ENCODE results near the gene BDKRB1.
A peak's percentile ranks its signal among the peaks of the same experiment; 100 is the strongest.
"Not testable (repeated sequence)": the region's sequence is repeated elsewhere in the genome, so short reads cannot be mapped to it uniquely, and the experiment has no call there.

BDKRB1 gene

GRCh38 chr14:96233661-96234060, 22.3 kb upstream of the BDKRB1 start:
- no peak for DNase-seq

DNA sequence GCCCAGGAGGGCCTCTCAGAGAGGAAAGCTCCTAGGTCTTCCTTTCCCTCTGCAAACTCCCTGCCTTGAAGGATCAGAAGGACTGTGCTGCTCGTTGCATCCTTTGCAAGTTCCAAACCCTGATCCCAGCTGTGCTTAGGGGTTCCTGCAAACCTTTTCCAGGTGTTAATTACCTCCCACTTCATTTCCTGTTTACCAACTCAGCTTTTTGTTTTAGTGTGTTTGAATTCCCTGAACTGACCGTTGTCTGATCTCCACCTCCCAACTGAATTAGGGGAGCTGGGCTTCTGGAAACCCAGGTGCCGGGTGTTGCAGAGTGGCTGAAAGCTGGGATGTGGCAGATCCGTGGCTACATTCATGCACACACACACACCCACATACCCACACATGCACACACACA, 20.6 kb upstream of the BDKRB1 start:
- DNase-seq: no peak

GRCh38 chr14:96237641-96238040, 18.4 kb upstream of the BDKRB1 start:
- no peak for DNase-seq

DNA sequence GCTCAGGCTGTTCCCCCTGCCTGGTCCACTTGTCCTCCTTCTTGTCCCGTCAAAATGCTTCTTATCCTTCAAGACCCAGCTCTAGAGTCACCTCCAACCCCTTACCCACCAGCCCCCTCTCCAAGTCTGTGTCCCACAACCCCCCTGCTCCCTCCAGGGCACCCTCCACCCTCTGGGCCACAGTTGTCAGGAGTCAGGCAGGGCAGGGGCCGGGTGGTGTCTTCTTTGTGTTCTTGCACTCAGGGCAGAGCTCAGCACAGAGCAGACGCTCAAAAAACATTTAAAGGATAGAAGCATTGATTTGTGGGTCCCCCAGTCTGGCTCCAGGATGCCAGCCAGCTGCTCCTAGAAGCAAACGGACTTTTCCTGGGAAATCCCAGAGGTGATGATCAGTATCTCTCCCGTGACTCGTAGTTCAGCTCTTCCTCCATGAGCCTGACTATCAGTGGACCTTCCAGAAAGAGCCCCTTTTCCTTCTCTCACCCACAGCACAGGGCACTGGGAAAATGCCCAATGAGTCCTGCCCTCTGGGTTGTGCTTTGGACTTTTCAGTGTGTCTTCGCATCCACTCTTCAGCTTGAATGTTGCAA, 17.2 kb upstream of the BDKRB1 start:
- DNase-seq: no peak

GRCh38 chr14:96239711-96240141, 16.3 kb upstream of the BDKRB1 start:
- DNase-seq: no peak

GRCh38 chr14:96240641-96241040, 15.4 kb upstream of the BDKRB1 start:
- DNase-seq: no peak

DNA sequence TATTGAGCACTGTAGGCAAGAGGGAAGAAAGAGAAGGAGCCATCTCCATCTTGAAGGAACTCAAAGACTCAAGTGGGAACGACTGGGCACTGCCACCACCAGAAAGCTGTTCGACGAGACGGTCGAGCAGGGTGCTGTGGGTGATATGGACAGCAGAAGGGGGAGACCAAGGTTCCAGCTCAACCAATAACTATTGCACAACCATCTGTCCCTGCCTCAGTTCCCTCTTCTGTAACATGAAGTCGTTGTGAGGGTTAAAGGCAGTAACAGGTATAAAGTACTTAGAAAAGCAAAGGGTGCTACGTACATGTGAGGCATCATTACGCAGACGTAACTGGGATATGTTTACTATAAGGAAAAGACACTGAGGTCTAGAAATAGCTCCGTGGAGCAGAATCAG, 13.9 kb upstream of the BDKRB1 start:
- no peak for DNase-seq

DNA sequence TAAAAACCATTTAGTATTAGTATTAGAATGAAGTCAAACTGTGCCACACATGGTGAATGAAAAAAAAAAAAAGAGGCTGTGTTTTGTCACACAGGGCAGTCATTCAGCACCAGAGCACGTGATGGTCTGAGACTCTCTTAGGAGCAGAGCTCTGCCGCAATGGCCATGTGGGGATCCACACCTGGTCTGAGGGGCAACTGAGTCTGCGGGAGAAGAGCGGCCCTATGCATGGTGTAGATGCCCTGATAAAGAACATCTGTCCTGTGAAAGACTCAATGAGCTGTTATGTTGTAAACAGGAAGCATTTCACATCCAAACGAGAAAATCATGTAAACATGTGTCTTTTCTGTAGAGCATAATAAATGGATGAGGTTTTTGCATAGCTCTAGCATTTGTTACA, 12.2 kb upstream of the BDKRB1 start:
- peak in 10 of 51 donors; percentile 2 to 32 (median 8) for DNase-seq

DNA sequence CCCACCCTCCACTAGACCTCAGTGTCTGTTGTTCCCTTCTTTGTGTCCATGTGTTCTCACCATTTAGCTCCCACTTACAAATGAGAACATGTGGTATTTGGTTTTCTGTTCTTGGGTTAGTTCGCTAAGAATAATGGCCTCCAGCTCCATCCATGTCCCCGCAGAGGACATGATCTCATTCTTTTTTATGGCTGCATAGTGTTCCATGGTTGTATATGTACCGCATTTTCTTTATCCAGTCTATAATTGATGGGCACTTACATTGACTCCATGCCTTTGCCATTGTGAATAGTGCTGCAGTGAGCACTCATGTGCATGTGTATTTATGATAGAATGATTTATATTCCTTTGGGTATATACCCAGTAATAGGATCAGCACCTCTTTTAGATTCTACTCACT, 10.9 kb upstream of the BDKRB1 start:
- not testable (repeated sequence) for DNase-seq

GRCh38 chr14:96245710-96246538, 10.1 kb upstream of the BDKRB1 start:
- no peak for DNase-seq

- DNase-seq: no peak
Measured at GRCh38 chr14:96246539-96246847, 9.5 kb upstream of the BDKRB1 start.

- no peak for DNase-seq
Measured at GRCh38 chr14:96247031-96247430, 9.0 kb upstream of the BDKRB1 start.

DNA sequence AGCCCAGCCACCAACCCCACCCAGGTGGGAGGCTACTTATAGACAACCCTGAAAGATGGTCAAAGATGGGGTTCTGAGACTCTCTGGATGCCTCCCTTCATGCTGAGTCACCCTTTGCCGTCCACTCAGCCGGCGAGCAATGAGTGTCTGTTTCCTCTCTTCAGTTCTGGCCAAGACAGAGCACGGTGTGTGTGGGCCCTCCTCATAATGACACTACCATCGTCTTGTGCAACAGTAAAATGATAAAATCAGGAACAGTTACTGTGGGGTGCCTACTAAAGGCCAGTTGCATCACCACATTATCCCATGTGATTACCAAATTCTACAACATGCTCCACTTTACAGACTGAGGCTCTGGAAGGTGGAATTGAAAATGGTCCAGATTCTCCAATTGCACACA, 7.0 kb upstream of the BDKRB1 start:
- DNase-seq: no peak

DNA sequence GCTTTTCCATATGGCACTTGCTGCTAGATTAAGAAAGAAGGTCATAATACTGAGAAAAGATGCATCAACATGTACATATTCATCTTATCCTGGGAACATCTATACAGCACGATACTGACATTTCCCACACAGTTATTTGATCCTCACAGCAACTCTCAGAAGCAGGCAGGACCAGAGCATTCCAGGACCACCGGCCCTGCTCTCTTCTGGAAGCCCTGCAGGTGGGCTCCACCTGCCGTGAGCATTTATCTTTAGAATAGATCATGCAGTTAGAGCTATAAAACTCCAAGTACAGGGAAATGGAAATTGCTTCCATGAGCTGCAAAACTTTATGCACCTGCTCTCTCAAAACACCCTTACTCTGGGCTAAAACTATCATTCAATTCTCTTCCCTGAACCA, 5.5 kb upstream of the BDKRB1 start:
- no peak for DNase-seq

DNA sequence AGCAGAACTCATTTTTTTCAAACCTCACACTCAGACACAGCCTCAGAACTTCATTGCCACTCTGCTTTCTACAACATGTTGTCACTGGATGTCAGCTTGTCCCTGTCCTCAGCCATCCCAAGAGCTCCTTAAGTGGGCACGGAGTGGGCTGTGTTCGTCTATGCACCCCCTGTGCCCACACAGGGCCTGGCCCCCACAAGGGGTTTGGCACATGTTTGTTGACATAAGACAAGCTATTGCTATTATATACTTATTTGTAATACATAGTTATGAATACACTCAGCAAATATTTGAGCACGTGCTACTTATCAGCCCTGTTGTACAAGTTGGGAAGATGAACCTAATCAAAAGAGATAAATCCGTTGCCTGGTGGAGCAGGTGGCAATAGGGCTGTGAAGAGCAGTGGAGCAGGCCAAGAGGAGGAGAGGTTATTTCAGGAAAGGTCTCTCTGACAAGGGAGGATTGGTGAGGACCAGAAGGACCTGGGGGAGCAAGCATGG, 4.3 kb upstream of the BDKRB1 start:
- no peak for DNase-seq

DNA sequence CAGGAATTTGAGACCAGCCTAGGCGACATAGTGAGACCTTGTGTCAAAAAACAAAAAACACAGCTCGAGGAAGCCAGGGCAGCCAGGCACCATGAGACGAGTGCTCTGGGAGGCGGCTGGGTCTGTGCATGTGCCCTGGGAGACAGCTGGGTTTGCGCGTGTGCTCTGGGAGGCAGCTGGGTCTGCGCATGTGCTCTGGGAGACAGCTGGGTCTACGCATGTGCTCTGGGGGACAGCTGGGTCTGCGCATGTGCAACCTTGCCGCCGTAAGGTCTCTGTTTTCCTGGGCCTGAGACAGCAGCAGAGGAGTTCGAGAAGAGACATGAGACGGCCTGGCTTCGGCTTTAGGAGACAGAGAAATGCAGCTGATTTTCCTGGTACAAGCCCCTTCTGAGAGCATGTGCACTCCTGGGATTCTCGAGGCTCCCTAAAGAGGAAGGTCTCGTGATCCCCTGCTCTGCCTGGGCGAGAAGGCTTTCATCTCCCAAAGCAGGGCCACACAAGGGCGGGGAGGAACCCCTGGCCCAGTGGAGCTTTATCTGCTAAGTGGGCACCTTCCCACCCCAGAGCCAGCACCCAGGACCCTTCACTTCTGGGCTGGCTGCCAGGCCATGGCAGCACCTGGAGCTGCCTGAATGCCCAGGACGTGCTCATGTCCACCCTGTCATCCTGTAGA, 3.5 kb upstream of the BDKRB1 start:
- no peak for DNase-seq

DNA sequence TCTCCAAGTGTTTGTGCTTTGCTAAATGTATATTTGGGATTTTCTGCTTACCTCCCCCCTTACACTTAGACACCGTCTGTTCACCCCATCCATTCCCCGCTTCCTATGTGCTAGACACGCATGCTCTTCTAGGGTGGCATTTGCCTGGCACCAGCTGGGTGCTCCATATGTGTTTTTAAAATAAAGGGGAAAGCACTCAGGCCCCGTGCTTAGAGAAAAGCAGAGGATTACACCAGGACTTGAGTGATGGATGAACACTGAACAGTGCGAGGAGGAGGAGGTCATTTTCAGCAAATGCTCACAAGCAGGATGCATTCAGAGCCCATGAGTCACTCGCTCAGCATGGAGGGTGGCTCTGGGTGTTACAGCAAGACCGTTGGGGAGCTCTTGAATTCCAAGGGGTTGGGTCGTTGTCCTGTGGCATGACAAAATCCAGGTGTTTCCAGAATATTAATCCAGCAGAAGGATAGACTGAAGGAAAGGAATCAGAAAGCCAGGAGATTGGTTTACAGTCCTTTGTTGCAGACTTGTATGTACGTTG, 2.9 kb upstream of the BDKRB1 start:
- DNase-seq: no peak

- DNase-seq: no peak
Measured at GRCh38 chr14:96254687-96255086, 1.3 kb upstream of the BDKRB1 start.

- DNase-seq: no peak
Measured at GRCh38 chr14:96256407-96256806, 397 bp downstream of the BDKRB1 start.

DNA sequence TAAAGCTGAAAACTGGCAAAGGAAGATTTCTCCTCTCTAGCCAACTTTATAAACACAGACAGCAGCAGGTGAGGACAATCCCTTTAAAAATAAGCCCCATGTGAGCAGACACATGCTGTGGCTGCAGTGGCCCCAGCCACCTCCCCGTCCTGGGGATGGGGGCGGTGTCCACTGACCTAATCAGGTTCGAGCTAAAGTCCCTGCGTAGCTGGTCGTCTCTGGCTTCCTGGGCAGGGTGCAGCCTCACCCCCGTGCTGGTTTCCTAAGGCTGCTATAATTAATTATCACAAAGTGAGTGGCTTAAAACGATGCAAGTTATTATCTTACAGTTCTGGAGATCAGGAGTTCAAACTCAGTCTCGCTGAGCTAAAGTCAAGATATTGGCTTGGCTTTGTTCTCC, 1.0 kb downstream of the BDKRB1 start:
- no peak for DNase-seq

DNA sequence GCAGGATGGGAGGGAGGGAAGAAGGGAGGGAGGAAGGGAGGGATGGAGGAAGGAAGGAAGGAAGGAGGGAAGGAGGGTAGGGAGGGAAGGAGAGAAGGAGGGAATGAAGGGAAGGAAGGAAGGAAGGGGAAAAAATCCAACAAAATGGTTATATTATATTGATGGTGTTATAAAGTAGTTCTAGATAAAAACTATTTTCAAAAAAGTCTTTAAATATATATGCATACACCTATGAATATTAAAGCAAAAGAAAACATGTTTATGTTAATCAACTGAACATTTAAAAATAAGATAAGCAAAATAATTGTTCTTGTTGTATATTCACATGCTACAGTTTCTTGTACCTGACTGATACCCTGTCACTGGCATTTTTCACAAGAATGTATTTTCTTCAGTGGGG, 1.9 kb downstream of the BDKRB1 start:
- DNase-seq: no peak

- DNase-seq: no peak
Measured at GRCh38 chr14:96260341-96260821, 4.4 kb downstream of the BDKRB1 start.
